Non-pigmented ciliary epithelial cell (primary cell): ENCODE measurements around the gene FGF1.
A peak's percentile ranks its signal among the peaks of the same experiment; 100 is the strongest.

ENCODE experiments used
- DNase-seq: peaks from one replicate; pipeline ENCODE4 v3.0.0-alpha.2; 2010; ENCODE audit warnings: low read depth

The FGF1 gene

GRCh38 chr5:142642427-142642826, 43.5 kb downstream of the FGF1 start:
- no peak for DNase-seq

GRCh38 chr5:142641711-142642110, 44.2 kb downstream of the FGF1 start:
- DNase-seq = no peak

- no peak for DNase-seq
Measured at GRCh38 chr5:142640316-142641005, 45.4 kb downstream of the FGF1 start.

GRCh38 chr5:142639455-142639854, 46.4 kb downstream of the FGF1 start:
- no peak for DNase-seq

GRCh38 chr5:142637871-142638270, 48.0 kb downstream of the FGF1 start:
- DNase-seq = no peak

- no peak for DNase-seq
Measured at GRCh38 chr5:142636698-142637324, 49.1 kb downstream of the FGF1 start.

GRCh38 chr5:142636093-142636492, 49.8 kb downstream of the FGF1 start:
- no peak for DNase-seq

GRCh38 chr5:142634216-142635011, 51.5 kb downstream of the FGF1 start:
- DNase-seq = no peak

GRCh38 chr5:142630927-142631539, 54.9 kb downstream of the FGF1 start:
- no peak for DNase-seq

GRCh38 chr5:142627383-142628217, 58.3 kb downstream of the FGF1 start:
- DNase-seq = no peak

GRCh38 chr5:142626786-142627185, 59.1 kb downstream of the FGF1 start:
- DNase-seq = no peak

- no peak for DNase-seq
Measured at GRCh38 chr5:142626099-142626498, 59.8 kb downstream of the FGF1 start.

GRCh38 chr5:142621227-142621626, 64.7 kb downstream of the FGF1 start:
- DNase-seq = no peak

- DNase-seq = no peak
Measured at GRCh38 chr5:142619815-142620214, 66.1 kb downstream of the FGF1 start.

GRCh38 chr5:142618130-142618523, 67.8 kb downstream of the FGF1 start:
- peak; percentile 43 for DNase-seq

GRCh38 chr5:142617416-142618129, 68.3 kb downstream of the FGF1 start:
- no peak for DNase-seq

GRCh38 chr5:142615948-142616347, 69.9 kb downstream of the FGF1 start:
- DNase-seq = no peak

GRCh38 chr5:142614054-142614453, 71.8 kb downstream of the FGF1 start:
- DNase-seq = no peak

- no peak for DNase-seq
Measured at GRCh38 chr5:142613271-142613671, 72.6 kb downstream of the FGF1 start.

- no peak for DNase-seq
Measured at GRCh38 chr5:142612494-142613270, 73.2 kb downstream of the FGF1 start.
